HepG2 (cell line): ENCODE data around the gene PFKL. TPM values are rescaled to one million over a fixed set of nuclear protein-coding genes. Genes with fewer than 3 reads are reported as not detected.
A peak's percentile ranks its signal among the peaks of the same experiment; 100 is the strongest.

Experiments
- ATAC-seq: fragments of 200-7000 bp; cut with Tn5 transposase; 3 replicates; pipeline ENCODE4 v1.9.1; 2020; ENCODE audit warnings: mild to moderate bottlenecking, moderate library complexity
- BruUV-seq: library from RNA; stranded (reverse); fragments of 400-500 nt; replicated peaks from 2 replicates; lab custom pipeline; 2021; lab: Mats Ljungman, UMichigan
- CTCF ChIA-PET: fragments of 300-600 bp; formaldehyde crosslinking; extraction: SDS; loops from one replicate; lab custom pipeline; 2021; ENCODE audit warnings: low total read pairs, inconsistent platforms, low intra/inter-chr PET ratio; lab: Yijun Ruan, JAX
- POLR2A ChIA-PET: fragments of 350-600 bp; sonication (Branson Sonifier 250); formaldehyde crosslinking; loops from one replicate; lab custom pipeline; 2020; ENCODE audit warnings: antibody characterized with exemption, inconsistent platforms; lab: Yijun Ruan, JAX
- DNase-seq: peaks from one replicate; pipeline ENCODE4 v3.0.0-alpha.2; 2015; ENCODE audit warnings: low spot score
- FAIRE-seq: peaks from 3 replicates; lab custom pipeline; 2011; peaks lifted over from hg19 to GRCh38; lab: Jason Lieb, UNC
- H2AFZ ChIP-seq: one replicate; pipeline ENCODE4 v1.6.1; 2011; ENCODE audit warnings: low read length, inconsistent platforms
- H3K27ac ChIP-seq: fragments of 300-600 bp; 3 replicates; pipeline ENCODE4 v1.8.0; 2011; ENCODE audit warnings: mixed run types, mild to moderate bottlenecking, mixed read lengths, low read length, inconsistent platforms; ENCODE audit not compliant: insufficient read depth; ENCODE audit errors: extremely low read length
- H3K27me3 ChIP-seq, 2 experiments: fragments of 200-600 bp in 1 of 2; 2 replicates in 1 of 2; 3 replicates in 1 of 2; pipeline versions ENCODE4 v1.6.0 to v1.8.0; 2011; ENCODE audit warnings: low read length in 2 of 2, mild to moderate bottlenecking in 2 of 2, moderate library complexity in 2 of 2, inconsistent platforms in 1 of 2; ENCODE audit not compliant: insufficient read depth in 2 of 2, control insufficient read depth in 1 of 2
- H3K36me3 ChIP-seq, 2 experiments: fragments of 200-600 bp in 1 of 2; replicated peaks in 1 of 2; 2 replicates in 1 of 2; 3 replicates in 1 of 2; pipeline versions ENCODE4 v1.5.1 to v1.8.0; 2011; ENCODE audit warnings: low read length in 2 of 2, inconsistent platforms in 1 of 2; ENCODE audit not compliant: insufficient read depth in 2 of 2, control insufficient read depth in 1 of 2
- H3K4me1 ChIP-seq: 2 replicates; pipeline ENCODE4 v1.5.1; 2012; ENCODE audit warnings: low read length, inconsistent platforms; ENCODE audit not compliant: insufficient read depth
- H3K4me2 ChIP-seq: 2 replicates; pipeline ENCODE4 v1.6.0; 2011; ENCODE audit warnings: low read depth, low read length, inconsistent platforms
- H3K4me3 ChIP-seq, 3 experiments: fragments of 200-600 bp in 1 of 3; sonication (generic), shearing (Covaris generic) in 1 of 3; replicated peaks in 1 of 3; 2 replicates each; pipeline ENCODE4 v1.5.1; 2011 to 2016; ENCODE audit warnings: low read length in 3 of 3, inconsistent platforms in 2 of 3, low read depth in 2 of 3, mild to moderate bottlenecking in 2 of 3, control low read depth in 1 of 3, mixed read lengths in 1 of 3; ENCODE audit not compliant: insufficient read depth in 1 of 3
- H3K79me2 ChIP-seq: one replicate; pipeline ENCODE4 v1.6.1; 2011; ENCODE audit warnings: low read length, inconsistent platforms; ENCODE audit not compliant: insufficient read depth
- H3K9ac ChIP-seq: 2 replicates; pipeline ENCODE4 v1.6.0; 2011; ENCODE audit warnings: mild to moderate bottlenecking, low read depth, low read length, inconsistent platforms; ENCODE audit not compliant: insufficient read depth
- H3K9me3 ChIP-seq: 2 replicates; pipeline ENCODE4 v1.5.1; 2012; ENCODE audit warnings: mild to moderate bottlenecking, low read length
- H4K20me1 ChIP-seq: 2 replicates; pipeline ENCODE4 v1.6.0; 2011; ENCODE audit warnings: inconsistent platforms, mild to moderate bottlenecking, low read length, moderate library complexity; ENCODE audit not compliant: insufficient read depth
- CBX5 ChIP-seq: sonication (generic); formaldehyde crosslinking; IDR thresholded peaks from 2 replicates; pipeline ENCODE4 v1.4.0; 2020; ENCODE audit warnings: missing genetic modification reagents, borderline replicate concordance
- CCAR2 ChIP-seq: fragments of 200-400 bp; formaldehyde crosslinking; optimal IDR thresholded peaks from 2 replicates; pipeline ENCODE3; 2018; ENCODE audit warnings: low read depth, mild to moderate bottlenecking, low read length, moderate library complexity
- NR2F1 ChIP-seq, 2 experiments: fragments of 450-650 bp in 1 of 2; formaldehyde crosslinking in 1 of 2; IDR thresholded peaks; 2 replicates each; pipeline versions ENCODE4 v1.5.0 to v1.6.1; 2016 to 2020; ENCODE audit warnings: mild to moderate bottlenecking in 1 of 2, missing compliant biosample characterization in 1 of 2, missing genetic modification reagents in 1 of 2, moderate library complexity in 1 of 2
- NR2F2 ChIP-seq: IDR thresholded peaks from 2 replicates; pipeline ENCODE4 v1.6.1; 2012; ENCODE audit warnings: low read depth, inconsistent platforms, borderline replicate concordance
- PHF20 ChIP-seq: sonication (generic); formaldehyde crosslinking; IDR thresholded peaks from 2 replicates; pipeline ENCODE4 v1.5.0; 2020; ENCODE audit warnings: mild to moderate bottlenecking, missing genetic modification reagents
- RARA ChIP-seq: IDR thresholded peaks from 2 replicates; pipeline ENCODE4 v1.6.1; 2016; ENCODE audit warnings: missing genetic modification reagents, missing compliant biosample characterization
- ZKSCAN1 ChIP-seq: fragments of 150-350 bp; IDR thresholded peaks from 2 replicates; pipeline ENCODE4 v1.6.1; 2014; ENCODE audit warnings: low read length
- ZNF670 ChIP-seq: sonication (generic); formaldehyde crosslinking; IDR thresholded peaks from 2 replicates; pipeline ENCODE4 v1.8.0; 2022; ENCODE audit warnings: mild to moderate bottlenecking, missing genetic modification reagents, borderline replicate concordance
- WGBS: methylation state at CpG from one replicate; pipeline ENCODE4 v1.1.6; 2017; ENCODE audit warnings: low lambda C conversion rate; 5-methylcytosine and 5-hydroxymethylcytosine counted together
- in situ Hi-C: cut with HindIII; loops from 2 replicates; pipeline ENCODE4 v1.10.0; 2017; ENCODE audit warnings: low pct_unique_long_range_greater_than_20kb; ENCODE audit not compliant: extremely low pct_ligation_motif_present
- intact Hi-C: fragments of 100-400 bp; cut with micrococcal nuclease; formaldehyde crosslinking; loops from one replicate; pipeline ENCODE4 v1.10.0; 2022; ENCODE audit not compliant: unreplicated experiment
- polyA plus RNA-seq, 8 experiments: library from polyadenylated mRNA; depleted of rRNA in 3 of 8; stranded (reverse) in 7 of 8; unstranded in 1 of 8; fragments of >200 nt; fragmentation: Illumina TruSeq in 4 of 8; extraction: Trizol in 4 of 8; gene quantifications; 2 replicates each; pipeline versions ENCODE4 v1.2.1 to v1.2.3, GENCODE V29; 2011 to 2016; ENCODE audit warnings: low read depth in 4 of 8, missing spikeins in 1 of 8, mixed read lengths in 1 of 8; ENCODE audit not compliant: insufficient read depth in 1 of 8
- total RNA-seq, 5 experiments: library from RNA; depleted of rRNA; stranded (reverse); fragments of >200 nt; fragmentation: Illumina TruSeq; extraction: Trizol; gene quantifications; 2 replicates each; pipeline ENCODE4 v1.2.3, GENCODE V29; 2016; ENCODE audit warnings: low read depth in 1 of 5
- TF ChIP-seq, protein P1 (sequence below): sonication (generic); formaldehyde crosslinking; IDR thresholded peaks from 2 replicates; pipeline ENCODE4 v1.8.0; 2022; ENCODE audit warnings: missing genetic modification reagents, mild to moderate bottlenecking, moderate library complexity, borderline replicate concordance
- TF ChIP-seq, protein P2 (sequence below): sonication (generic); formaldehyde crosslinking; IDR thresholded peaks from 2 replicates; pipeline ENCODE4 v1.8.1; 2023; ENCODE audit warnings: mild to moderate bottlenecking, missing genetic modification reagents
- TF ChIP-seq, protein P3 (sequence below): sonication (generic); formaldehyde crosslinking; IDR thresholded peaks from 2 replicates; pipeline ENCODE4 v1.8.0; 2022; ENCODE audit warnings: mild to moderate bottlenecking, missing genetic modification reagents; ENCODE audit not compliant: insufficient replicate concordance
- TF ChIP-seq, protein P4 (sequence below): sonication (generic); IDR thresholded peaks from 2 replicates; pipeline ENCODE4 v1.6.1; 2016; ENCODE audit warnings: low read depth, borderline replicate concordance
- TF ChIP-seq, protein P5 (sequence below): sonication (generic); formaldehyde crosslinking; IDR thresholded peaks from 2 replicates; pipeline ENCODE4 v1.5.1; 2020; ENCODE audit warnings: missing genetic modification reagents, mild to moderate bottlenecking, borderline replicate concordance

The PFKL gene
- total and polyA plus RNA-seq, 2 of the 13 experiments (the other 11 are each of a cell fraction or from before 2014, with no cell fraction given) = 92.8 to 106 TPM

DNA sequence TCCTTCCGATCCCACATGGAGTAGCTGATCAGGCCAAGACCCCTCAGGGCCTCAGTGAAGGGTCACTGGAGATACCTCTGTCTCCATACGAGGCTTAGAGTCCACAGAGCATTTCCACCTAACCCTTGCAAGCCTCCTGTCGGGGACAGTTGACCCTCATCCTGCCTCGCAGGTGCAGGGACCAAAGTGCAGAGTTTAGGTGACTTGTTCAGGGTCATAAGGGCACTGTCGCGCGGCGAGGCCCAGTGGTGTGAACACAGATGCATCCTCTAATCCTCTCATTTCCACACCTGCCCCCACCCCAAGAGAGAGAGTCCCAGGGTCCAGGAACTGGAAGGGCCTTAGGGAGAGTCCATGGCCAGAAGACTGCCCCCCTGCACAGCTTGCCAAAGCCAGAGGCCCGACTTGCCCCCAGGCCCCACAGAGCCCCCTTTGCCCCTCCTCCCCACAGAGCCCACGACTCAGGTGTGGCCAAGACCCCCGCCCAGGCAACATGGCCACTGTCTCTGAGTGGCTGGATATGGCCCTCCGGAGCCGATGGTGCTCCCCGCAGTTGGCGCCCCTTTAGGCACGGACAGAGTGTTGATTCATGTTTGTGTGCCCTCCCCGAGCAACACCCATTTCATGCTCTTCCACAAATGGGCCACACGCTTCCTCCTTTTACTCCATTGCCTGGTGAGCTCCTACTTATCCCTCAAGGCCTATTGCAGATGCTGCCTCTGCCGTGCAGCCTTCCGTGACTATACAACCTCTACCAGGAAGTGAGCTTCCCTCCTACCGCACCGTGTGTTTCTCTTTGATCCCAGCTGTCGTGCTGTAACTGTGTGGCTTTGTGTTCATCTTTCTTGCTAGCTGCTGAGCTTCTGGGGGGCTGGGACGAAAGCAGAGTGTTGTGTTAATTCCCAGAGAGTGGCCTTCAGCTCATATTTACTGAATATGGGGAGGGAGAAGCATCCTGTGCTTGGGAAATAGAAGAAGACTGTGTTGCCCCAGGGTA, 55.2 kb downstream of the PFKL start:
- POLR2A ChIA-PET = interaction anchor here (1.6 kb wide), 1 partner anchor 16 kb away, joined by 4 read pairs; the partner anchor contains the start of gene CFAP410
- Histone ChIP-seq H3K27ac (no peak overlapping the region), H3K27me3 (peaks cover 6 to 17% of the 10 kb centered on the region in 2 experiments; a peak in 4 of 5 replicates), H3K79me2 (no peaks in the 10 kb centered on the region), H3K36me3 (no peaks in the 10 kb centered on the region), H3K9me3 (no peaks in the 10 kb centered on the region), H3K4me1 (peaks cover 22% of the 10 kb centered on the region), H3K4me2 (peak overlapping the region; percentile 24; the same call in 1 of the 2 replicates), H4K20me1 (no peaks in the 10 kb centered on the region), H2AFZ (no peak overlapping the region), H3K9ac (no peak overlapping the region), H3K4me3 (no peak overlapping the region; a peak in 1 of 6 replicates)
- DNase-seq (peak; percentile 16), ATAC-seq (no peak; the same call in 1 of the 3 replicates), FAIRE-seq (no peak)
- BruUV-seq = no TSS peak
- WGBS = 24% methylated on average over 20 of the region's 24 CpGs
- CTCF ChIA-PET = no interaction called here
- intact Hi-C loops = no loop called here
- in situ Hi-C loops = no loop called here
- TF ChIP-seq ZNF670 (CRISPR knock-in tag) = no peak
- TF ChIP-seq, protein P1, sequence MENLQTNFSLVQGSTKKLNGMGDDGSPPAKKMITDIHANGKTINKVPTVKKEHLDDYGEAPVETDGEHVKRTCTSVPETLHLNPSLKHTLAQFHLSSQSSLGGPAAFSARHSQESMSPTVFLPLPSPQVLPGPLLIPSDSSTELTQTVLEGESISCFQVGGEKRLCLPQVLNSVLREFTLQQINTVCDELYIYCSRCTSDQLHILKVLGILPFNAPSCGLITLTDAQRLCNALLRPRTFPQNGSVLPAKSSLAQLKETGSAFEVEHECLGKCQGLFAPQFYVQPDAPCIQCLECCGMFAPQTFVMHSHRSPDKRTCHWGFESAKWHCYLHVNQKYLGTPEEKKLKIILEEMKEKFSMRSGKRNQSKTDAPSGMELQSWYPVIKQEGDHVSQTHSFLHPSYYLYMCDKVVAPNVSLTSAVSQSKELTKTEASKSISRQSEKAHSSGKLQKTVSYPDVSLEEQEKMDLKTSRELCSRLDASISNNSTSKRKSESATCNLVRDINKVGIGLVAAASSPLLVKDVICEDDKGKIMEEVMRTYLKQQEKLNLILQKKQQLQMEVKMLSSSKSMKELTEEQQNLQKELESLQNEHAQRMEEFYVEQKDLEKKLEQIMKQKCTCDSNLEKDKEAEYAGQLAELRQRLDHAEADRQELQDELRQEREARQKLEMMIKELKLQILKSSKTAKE (CRISPR knock-in tag) = no peak
- peak; percentile 56 to 81; a peak in 2 of 4 replicates for TF ChIP-seq NR2F1 (CRISPR knock-in tag; IDR thresholded peaks at IDR 0.05)
- no peak for TF ChIP-seq CBX5
- TF ChIP-seq, protein P2, sequence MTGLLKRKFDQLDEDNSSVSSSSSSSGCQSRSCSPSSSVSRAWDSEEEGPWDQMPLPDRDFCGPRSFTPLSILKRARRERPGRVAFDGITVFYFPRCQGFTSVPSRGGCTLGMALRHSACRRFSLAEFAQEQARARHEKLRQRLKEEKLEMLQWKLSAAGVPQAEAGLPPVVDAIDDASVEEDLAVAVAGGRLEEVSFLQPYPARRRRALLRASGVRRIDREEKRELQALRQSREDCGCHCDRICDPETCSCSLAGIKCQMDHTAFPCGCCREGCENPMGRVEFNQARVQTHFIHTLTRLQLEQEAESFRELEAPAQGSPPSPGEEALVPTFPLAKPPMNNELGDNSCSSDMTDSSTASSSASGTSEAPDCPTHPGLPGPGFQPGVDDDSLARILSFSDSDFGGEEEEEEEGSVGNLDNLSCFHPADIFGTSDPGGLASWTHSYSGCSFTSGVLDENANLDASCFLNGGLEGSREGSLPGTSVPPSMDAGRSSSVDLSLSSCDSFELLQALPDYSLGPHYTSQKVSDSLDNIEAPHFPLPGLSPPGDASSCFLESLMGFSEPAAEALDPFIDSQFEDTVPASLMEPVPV = no peak
- TF ChIP-seq RARA (CRISPR knock-in tag) = peak; percentile 60
- TF ChIP-seq, protein P3, sequence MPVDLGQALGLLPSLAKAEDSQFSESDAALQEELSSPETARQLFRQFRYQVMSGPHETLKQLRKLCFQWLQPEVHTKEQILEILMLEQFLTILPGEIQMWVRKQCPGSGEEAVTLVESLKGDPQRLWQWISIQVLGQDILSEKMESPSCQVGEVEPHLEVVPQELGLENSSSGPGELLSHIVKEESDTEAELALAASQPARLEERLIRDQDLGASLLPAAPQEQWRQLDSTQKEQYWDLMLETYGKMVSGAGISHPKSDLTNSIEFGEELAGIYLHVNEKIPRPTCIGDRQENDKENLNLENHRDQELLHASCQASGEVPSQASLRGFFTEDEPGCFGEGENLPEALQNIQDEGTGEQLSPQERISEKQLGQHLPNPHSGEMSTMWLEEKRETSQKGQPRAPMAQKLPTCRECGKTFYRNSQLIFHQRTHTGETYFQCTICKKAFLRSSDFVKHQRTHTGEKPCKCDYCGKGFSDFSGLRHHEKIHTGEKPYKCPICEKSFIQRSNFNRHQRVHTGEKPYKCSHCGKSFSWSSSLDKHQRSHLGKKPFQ = peak; percentile 79
- TF ChIP-seq, protein P4, sequence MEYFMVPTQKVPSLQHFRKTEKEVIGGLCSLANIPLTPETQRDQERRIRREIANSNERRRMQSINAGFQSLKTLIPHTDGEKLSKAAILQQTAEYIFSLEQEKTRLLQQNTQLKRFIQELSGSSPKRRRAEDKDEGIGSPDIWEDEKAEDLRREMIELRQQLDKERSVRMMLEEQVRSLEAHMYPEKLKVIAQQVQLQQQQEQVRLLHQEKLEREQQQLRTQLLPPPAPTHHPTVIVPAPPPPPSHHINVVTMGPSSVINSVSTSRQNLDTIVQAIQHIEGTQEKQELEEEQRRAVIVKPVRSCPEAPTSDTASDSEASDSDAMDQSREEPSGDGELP = peak; percentile 50; the same call in 1 of the 2 replicates
- TF ChIP-seq NR2F2 = peak; percentile 54
- TF ChIP-seq CCAR2 = no peak
- TF ChIP-seq, protein P5, sequence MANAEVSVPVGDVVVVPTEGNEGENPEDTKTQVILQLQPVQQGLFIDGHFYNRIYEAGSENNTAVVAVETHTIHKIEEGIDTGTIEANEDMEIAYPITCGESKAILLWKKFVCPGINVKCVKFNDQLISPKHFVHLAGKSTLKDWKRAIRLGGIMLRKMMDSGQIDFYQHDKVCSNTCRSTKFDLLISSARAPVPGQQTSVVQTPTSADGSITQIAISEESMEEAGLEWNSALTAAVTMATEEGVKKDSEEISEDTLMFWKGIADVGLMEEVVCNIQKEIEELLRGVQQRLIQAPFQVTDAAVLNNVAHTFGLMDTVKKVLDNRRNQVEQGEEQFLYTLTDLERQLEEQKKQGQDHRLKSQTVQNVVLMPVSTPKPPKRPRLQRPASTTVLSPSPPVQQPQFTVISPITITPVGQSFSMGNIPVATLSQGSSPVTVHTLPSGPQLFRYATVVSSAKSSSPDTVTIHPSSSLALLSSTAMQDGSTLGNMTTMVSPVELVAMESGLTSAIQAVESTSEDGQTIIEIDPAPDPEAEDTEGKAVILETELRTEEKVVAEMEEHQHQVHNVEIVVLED (CRISPR knock-in tag) = no peak
- no peak for TF ChIP-seq PHF20 (CRISPR knock-in tag)
- TF ChIP-seq ZKSCAN1 = no peak
